Fibroblast of pulmonary artery (primary cell): ENCODE results near the gene CCL4.

Experiments
- DNase-seq: peaks from one replicate; pipeline ENCODE4 v3.0.0-alpha.2; 2010; ENCODE audit warnings: low read depth
- H3K4me3 ChIP-seq: replicated peaks from 2 replicates; pipeline ENCODE4 v1.5.1; 2011; ENCODE audit warnings: low read depth, mild to moderate bottlenecking, control low read depth, low read length, moderate library complexity
- TF ChIP-seq, protein P1 (sequence below): IDR thresholded peaks from 2 replicates; pipeline ENCODE4 v1.5.1; 2011; ENCODE audit warnings: mild to moderate bottlenecking, control low read depth, low read length, inconsistent platforms; ENCODE audit errors: missing control alignments

CCL4 gene

DNA sequence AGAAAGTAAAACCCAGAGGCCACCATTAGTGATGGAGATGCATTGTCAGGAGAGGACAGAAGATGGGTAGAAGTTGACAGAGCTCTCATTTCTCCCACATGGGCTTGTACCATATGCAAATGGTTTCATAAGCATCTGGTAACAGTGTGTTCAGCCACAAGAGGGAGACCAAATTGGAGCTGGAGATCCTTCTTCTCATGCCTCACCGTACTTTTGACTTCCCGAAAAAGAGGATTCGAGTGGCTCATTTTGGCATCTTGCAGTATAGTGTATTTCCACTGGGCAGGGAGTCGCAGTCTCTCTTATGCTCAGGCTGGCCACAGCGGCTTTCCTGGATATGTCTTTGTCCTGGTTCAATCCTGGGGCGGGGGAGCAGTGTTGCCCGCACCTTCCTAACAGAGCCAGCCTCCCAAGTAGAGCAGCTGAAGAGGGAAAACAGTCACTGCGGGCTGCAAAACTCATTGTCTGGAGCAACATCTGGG is 49.1 kb downstream of the CCL4 start:
- DNase-seq, result peak; percentile 28
- TF ChIP-seq, protein P1, sequence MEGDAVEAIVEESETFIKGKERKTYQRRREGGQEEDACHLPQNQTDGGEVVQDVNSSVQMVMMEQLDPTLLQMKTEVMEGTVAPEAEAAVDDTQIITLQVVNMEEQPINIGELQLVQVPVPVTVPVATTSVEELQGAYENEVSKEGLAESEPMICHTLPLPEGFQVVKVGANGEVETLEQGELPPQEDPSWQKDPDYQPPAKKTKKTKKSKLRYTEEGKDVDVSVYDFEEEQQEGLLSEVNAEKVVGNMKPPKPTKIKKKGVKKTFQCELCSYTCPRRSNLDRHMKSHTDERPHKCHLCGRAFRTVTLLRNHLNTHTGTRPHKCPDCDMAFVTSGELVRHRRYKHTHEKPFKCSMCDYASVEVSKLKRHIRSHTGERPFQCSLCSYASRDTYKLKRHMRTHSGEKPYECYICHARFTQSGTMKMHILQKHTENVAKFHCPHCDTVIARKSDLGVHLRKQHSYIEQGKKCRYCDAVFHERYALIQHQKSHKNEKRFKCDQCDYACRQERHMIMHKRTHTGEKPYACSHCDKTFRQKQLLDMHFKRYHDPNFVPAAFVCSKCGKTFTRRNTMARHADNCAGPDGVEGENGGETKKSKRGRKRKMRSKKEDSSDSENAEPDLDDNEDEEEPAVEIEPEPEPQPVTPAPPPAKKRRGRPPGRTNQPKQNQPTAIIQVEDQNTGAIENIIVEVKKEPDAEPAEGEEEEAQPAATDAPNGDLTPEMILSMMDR, result peak; percentile 1
- H3K4me3 ChIP-seq, result no peak overlapping the region

DNA sequence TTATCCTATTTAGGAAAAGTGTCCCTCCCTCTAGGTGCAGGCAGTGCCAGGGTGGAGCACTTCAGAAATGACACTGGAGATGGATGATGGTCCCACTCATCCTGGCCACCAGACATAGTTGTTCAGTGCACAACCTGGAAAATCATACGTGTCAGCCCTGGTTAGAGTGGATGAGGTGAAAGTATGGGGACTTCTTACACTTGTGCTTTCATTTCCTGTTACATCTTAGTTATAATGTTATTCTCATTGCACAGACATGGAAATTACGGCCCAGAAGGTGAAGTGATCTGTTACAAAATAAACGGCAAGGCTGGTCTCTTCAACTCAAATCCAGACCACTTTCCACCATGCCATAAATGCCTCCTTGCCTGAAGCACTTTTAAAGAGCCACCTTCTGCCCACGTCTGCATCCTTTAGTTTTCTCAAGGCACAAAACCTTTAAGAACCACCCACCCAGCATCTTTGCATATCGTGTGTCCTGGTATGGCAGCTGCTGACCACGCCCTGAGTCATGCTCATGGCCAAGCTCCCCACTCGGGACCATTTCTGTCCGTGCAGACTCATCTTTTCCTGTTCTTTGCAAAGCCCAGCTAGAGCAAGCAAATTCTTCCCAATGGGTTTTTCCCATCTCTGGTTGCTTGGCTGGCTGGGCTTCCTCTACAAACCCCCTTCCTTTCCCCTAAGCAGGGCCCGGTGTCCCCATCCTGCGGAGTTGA is 50.4 kb downstream of the CCL4 start:
- TF ChIP-seq, protein P1, result no peak
- DNase-seq, result no peak
- no peak overlapping the region for H3K4me3 ChIP-seq
